Mesothelial cell of epicardium (in vitro differentiated cells): ENCODE results near the gene DENND6B. TPM values are rescaled to one million over a fixed set of nuclear protein-coding genes. Genes with fewer than 3 reads are reported as not detected.

Experiments used
- DNase-seq, 2 experiments: peaks; one replicate each; pipeline ENCODE4 v3.0.0; 2021; ENCODE audit warnings: low spot score in 2 of 2; ENCODE audit not compliant: unreplicated experiment in 2 of 2
- H3K27ac Mint-ChIP-seq: 2 replicates; pipeline ENCODE4 v1.8.0; 2021; ENCODE audit warnings: mixed read lengths
- H3K27me3 Mint-ChIP-seq: 2 replicates; pipeline ENCODE4 v1.8.0; 2021; ENCODE audit warnings: low read depth, mixed read lengths
- H3K36me3 Mint-ChIP-seq: 2 replicates; pipeline ENCODE4 v1.8.0; 2021; ENCODE audit warnings: mixed read lengths
- H3K4me1 Mint-ChIP-seq: 2 replicates; pipeline ENCODE4 v1.8.0; 2021; ENCODE audit warnings: mixed read lengths
- H3K4me3 Mint-ChIP-seq: 2 replicates; pipeline ENCODE4 v1.8.0; 2021; ENCODE audit warnings: mild to moderate bottlenecking, moderate library complexity, mixed read lengths
- H3K9me3 Mint-ChIP-seq: 2 replicates; pipeline ENCODE4 v1.8.0; 2021; ENCODE audit warnings: mixed read lengths
- CTCF ChIP-seq: fragments of 200-600 bp; sonication (generic); IDR thresholded peaks from one replicate; pipeline ENCODE4 v1.5.0; 2021; ENCODE audit warnings: antibody characterized with exemption; ENCODE audit not compliant: unreplicated experiment
- total RNA-seq: library from RNA; stranded (reverse); gene quantifications from 3 replicates; pipeline ENCODE4 v1.2.1, GENCODE V29; 2021

DENND6B gene
- total RNA-seq, 1 donor from 2014 or later = 19.2 TPM

DNA sequence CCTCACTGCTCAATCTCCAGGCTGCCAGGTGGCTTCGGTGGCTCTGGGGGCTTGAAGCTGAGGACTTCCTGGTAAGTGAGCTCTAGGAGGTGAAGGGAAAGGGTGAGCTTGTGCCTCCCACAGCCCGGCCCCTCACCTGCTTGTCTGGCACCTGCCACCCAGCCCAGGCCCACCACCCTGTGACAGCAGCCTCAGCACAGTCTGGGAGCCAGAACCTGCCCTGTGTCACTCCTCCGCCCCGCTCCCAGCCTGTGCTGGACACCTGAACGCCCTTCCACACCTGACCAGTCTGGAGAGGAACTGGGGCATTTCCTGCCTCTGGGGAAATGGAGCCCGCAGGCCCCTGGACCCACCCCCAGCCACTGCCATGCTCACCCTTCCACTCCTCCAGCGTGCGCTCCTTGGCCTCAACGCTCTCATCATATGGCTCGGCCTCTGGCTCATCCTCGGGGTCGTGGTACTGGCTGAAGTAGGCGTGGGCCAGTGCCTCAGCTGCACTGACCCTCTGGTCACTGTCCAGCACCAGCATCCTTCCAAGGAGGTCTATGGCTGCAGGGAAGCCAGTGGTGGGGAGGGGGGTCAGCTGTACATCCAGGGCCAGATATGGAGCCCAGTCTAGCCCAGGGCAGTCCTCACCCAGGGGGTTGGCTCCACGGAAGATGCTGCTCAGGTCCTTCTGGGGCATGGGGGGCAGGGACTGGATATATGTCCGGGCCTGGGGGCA lies 61.7 kb downstream of the DENND6B start:
- no peak for TF ChIP-seq CTCF
- no peak for DNase-seq
- Mint-ChIP-seq H3K4me3 (no peak overlapping the region), H3K4me1 (peaks cover 16% of the 10 kb centered on the region), H3K36me3 (no peaks in the 10 kb centered on the region), H3K9me3 (no peaks in the 10 kb centered on the region), H3K27ac (no peak overlapping the region), H3K27me3 (peaks cover 31% of the 10 kb centered on the region)

DNA sequence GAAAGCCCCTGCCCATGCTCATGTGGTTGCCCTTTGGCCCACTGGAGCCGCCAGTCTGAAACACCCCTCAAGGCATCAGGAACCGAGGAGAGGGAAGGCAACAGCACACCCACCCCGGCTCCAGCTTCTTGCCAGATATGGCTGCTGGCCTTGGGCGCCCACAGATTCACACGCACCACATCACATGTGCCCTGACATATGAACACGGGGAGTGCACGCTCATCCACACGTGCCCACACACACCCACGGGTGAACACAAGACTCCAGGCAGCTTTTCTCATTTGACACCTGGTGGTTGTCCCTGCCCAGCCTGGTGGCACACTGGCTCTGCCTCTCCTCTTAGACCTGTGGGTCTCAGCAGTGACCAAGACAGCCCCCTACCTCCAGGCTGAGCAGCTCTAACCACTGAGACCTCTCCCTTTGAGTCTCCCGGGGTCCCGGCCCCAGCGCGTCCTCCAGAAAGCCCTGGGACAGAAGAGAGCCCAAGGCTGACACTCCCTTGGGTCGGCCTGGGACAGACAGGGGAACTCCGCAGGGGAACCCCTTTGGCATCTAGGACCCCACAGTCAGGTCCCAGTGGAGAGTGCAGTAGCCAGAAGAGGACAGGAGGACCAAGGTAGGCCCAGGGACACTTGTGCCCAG lies 62.6 kb downstream of the DENND6B start:
- H3K4me3 Mint-ChIP-seq = no peak overlapping the region
- peaks cover 13% of the 10 kb centered on the region for H3K4me1 Mint-ChIP-seq
- H3K27ac Mint-ChIP-seq = no peak overlapping the region
- TF ChIP-seq CTCF = no peak
- no peak for DNase-seq
- H3K27me3 Mint-ChIP-seq = peaks cover 25% of the 10 kb centered on the region
- H3K36me3 Mint-ChIP-seq = no peaks in the 10 kb centered on the region
- H3K9me3 Mint-ChIP-seq = no peaks in the 10 kb centered on the region

GRCh38 chr22:50262973-50263617 lies 63.7 kb downstream of the DENND6B start:
- DNase-seq = no peak
- H3K9me3 Mint-ChIP-seq = no peaks in the 10 kb centered on the region
- peaks cover 14% of the 10 kb centered on the region for H3K27me3 Mint-ChIP-seq
- peak overlapping the region; percentile 26 for H3K4me3 Mint-ChIP-seq
- H3K27ac Mint-ChIP-seq = no peak overlapping the region
- no peaks in the 10 kb centered on the region for H3K36me3 Mint-ChIP-seq
- peaks cover 8% of the 10 kb centered on the region for H3K4me1 Mint-ChIP-seq
- TF ChIP-seq CTCF = no peak

DNA sequence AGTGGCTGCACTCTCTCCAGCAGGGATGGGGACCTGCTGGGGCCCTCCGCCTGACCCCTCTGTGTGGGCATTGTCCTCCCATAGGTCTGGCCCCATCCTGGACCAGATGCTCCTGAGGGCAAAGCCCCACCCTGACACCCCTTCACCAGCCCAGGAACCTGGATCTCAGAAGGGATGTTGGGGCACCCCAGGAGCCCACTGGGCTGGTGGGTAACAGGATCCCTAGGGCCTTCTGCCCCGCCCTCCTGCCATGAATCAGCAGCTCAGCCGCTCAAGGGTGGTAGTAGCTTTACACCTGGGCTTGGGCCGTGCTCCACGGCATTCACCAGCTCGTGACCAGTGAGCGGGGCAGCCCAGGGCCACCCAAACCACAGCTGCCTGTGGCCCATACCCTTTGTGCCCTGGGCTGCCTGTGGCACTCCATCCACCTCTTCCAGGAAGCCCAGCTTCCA lies 64.3 kb downstream of the DENND6B start:
- H3K27ac Mint-ChIP-seq = peak overlapping the region; percentile 39
- peaks cover 12% of the 10 kb centered on the region for H3K27me3 Mint-ChIP-seq
- no peak for TF ChIP-seq CTCF
- DNase-seq = no peak
- H3K4me1 Mint-ChIP-seq = peaks cover 8% of the 10 kb centered on the region
- no peaks in the 10 kb centered on the region for H3K36me3 Mint-ChIP-seq
- H3K4me3 Mint-ChIP-seq = peak overlapping the region; percentile 69
- no peaks in the 10 kb centered on the region for H3K9me3 Mint-ChIP-seq

GRCh38 chr22:50261615-50262459 lies 65.0 kb downstream of the DENND6B start, which contains the start of gene MAPK12:
Gene MAPK12 (minus strand): TSS chr22:50261683. CDS start chr22:50261509, 174 bp downstream.
- Mint-ChIP-seq H3K4me1 (peaks cover 8% of the 10 kb centered on the region), H3K27me3 (peaks cover 12% of the 10 kb centered on the region), H3K9me3 (no peaks in the 10 kb centered on the region), H3K36me3 (no peaks in the 10 kb centered on the region), H3K4me3 (peak within 1 kb of the TSS; percentile 69), H3K27ac (peak within 1 kb of the TSS; percentile 39)
- no peak for DNase-seq
- no peak for TF ChIP-seq CTCF
